H1 (cell line): ENCODE measurements around the gene ERMN. TPM values are rescaled to one million over a fixed set of nuclear protein-coding genes. Genes with fewer than 3 reads are reported as not detected.

ENCODE experiments used
- CTCF ChIA-PET: fragments of 300-600 bp; sonication (Branson Sonifier 250); formaldehyde crosslinking; loops from one replicate; lab custom pipeline; 2021; ENCODE audit not compliant: partially characterized antibody; lab: Charles Lee
- POLR2A ChIA-PET: fragments of 300-600 bp; sonication (Branson Sonifier 250); formaldehyde crosslinking; loops from one replicate; lab custom pipeline; 2021; ENCODE audit warnings: inconsistent platforms; ENCODE audit not compliant: partially characterized antibody; lab: Charles Lee
- DNase-seq, 2 experiments: peaks; one replicate each; pipeline versions ENCODE4 v3.0.0 to v3.0.0-alpha.2; 2010 to 2022; ENCODE audit warnings: low spot score in 2 of 2, low read depth in 1 of 2, mixed read lengths in 1 of 2
- FAIRE-seq: peaks from 2 replicates; lab custom pipeline; 2011; peaks lifted over from hg19 to GRCh38; lab: Jason Lieb, UNC
- H2AFZ ChIP-seq: 2 replicates; pipeline ENCODE4 v1.8.1; 2012; ENCODE audit warnings: low read length, inconsistent platforms
- H2AK5ac ChIP-seq: 2 replicates; pipeline ENCODE4 v1.6.1; 2013; ENCODE audit warnings: low read depth, low read length
- H2BK120ac ChIP-seq: replicated peaks from 2 replicates; pipeline ENCODE3; 2013; ENCODE audit warnings: low read depth, low read length, inconsistent platforms
- H2BK12ac ChIP-seq: 2 replicates; pipeline ENCODE4 v1.6.1; 2013; ENCODE audit warnings: low read depth, low read length
- H2BK15ac ChIP-seq: 2 replicates; pipeline ENCODE4 v1.6.1; 2013; ENCODE audit warnings: low read length
- H2BK20ac ChIP-seq: 2 replicates; pipeline ENCODE4 v1.6.1; 2013; ENCODE audit warnings: low read length
- H2BK5ac ChIP-seq: 2 replicates; pipeline ENCODE4 v1.6.1; 2013; ENCODE audit warnings: low read depth, low read length
- H3K14ac ChIP-seq: 2 replicates; pipeline ENCODE4 v1.6.1; 2013; ENCODE audit warnings: inconsistent platforms; ENCODE audit not compliant: insufficient read length
- H3K18ac ChIP-seq: 2 replicates; pipeline ENCODE4 v1.6.1; 2013; ENCODE audit warnings: low read length; ENCODE audit errors: extremely low read depth
- H3K23ac ChIP-seq: 2 replicates; pipeline ENCODE4 v1.6.1; 2013; ENCODE audit warnings: inconsistent platforms; ENCODE audit not compliant: insufficient read length
- H3K23me2 ChIP-seq: 2 replicates; pipeline ENCODE4 v1.6.1; 2013; ENCODE audit warnings: low read depth, low read length
- H3K27ac ChIP-seq: 2 replicates; pipeline ENCODE4 v1.6.1; 2011; ENCODE audit warnings: low read depth, low read length, inconsistent platforms
- H3K27me3 ChIP-seq, 4 experiments: replicated peaks in 1 of 4; 1 replicate in 1 of 4; 2 replicates in 3 of 4; pipeline versions ENCODE4 v1.6.1 to v1.8.1; 2011 to 2013; ENCODE audit warnings: low read length in 3 of 4, mild to moderate bottlenecking in 3 of 4, inconsistent platforms in 2 of 4, mixed read lengths in 2 of 4, moderate library complexity in 1 of 4; ENCODE audit not compliant: control insufficient read depth in 3 of 4, insufficient read depth in 3 of 4; ENCODE audit errors: extremely low read depth in 1 of 4
- H3K36me3 ChIP-seq, 4 experiments: 2 replicates each; pipeline versions ENCODE4 v1.6.1 to v1.8.1; 2011 to 2013; ENCODE audit warnings: mild to moderate bottlenecking in 4 of 4, low read length in 3 of 4, moderate library complexity in 2 of 4, control low read depth in 1 of 4, inconsistent platforms in 1 of 4; ENCODE audit not compliant: insufficient read depth in 4 of 4, control insufficient read depth in 2 of 4
- H3K4ac ChIP-seq: replicated peaks from 2 replicates; pipeline ENCODE3; 2013; ENCODE audit warnings: low read length, low read depth, mixed read lengths, inconsistent platforms; ENCODE audit not compliant: insufficient read length
- H3K4me1 ChIP-seq, 4 experiments: replicated peaks in 1 of 4; 1 replicate in 1 of 4; 2 replicates in 3 of 4; pipeline versions ENCODE4 v1.6.1 to v1.8.1; 2011 to 2013; ENCODE audit warnings: low read length in 3 of 4, inconsistent platforms in 2 of 4, mixed read lengths in 1 of 4; ENCODE audit not compliant: insufficient read depth in 4 of 4, control insufficient read depth in 3 of 4
- H3K4me2 ChIP-seq, 2 experiments: 2 replicates each; pipeline versions ENCODE4 v1.6.1 to v1.8.1; 2011 to 2013; ENCODE audit warnings: low read depth in 2 of 2, low read length in 2 of 2, control low read depth in 1 of 2, inconsistent platforms in 1 of 2, mild to moderate bottlenecking in 1 of 2; ENCODE audit not compliant: insufficient read depth in 1 of 2
- H3K4me3 ChIP-seq, 4 experiments: fragments of 200-600, 300-600 bp in 1 of 4; sonication (generic), shearing (Covaris generic), sonication (Bioruptor Twin) in 1 of 4; 2 replicates each; pipeline versions ENCODE4 v1.5.1 to v1.8.1; 2011 to 2016; ENCODE audit warnings: low read length in 4 of 4, low read depth in 3 of 4, control low read depth in 2 of 4, inconsistent platforms in 2 of 4, mild to moderate bottlenecking in 2 of 4, mixed read lengths in 1 of 4, moderate library complexity in 1 of 4; ENCODE audit not compliant: insufficient read depth in 2 of 4; ENCODE audit errors: extremely low read depth in 1 of 4
- H3K56ac ChIP-seq: replicated peaks from 2 replicates; pipeline ENCODE3; 2013; ENCODE audit warnings: low read depth, mild to moderate bottlenecking, mixed read lengths, low read length, inconsistent platforms; ENCODE audit not compliant: insufficient read length
- H3K79me1 ChIP-seq: 2 replicates; pipeline ENCODE4 v1.6.1; 2013; ENCODE audit warnings: low read depth, low read length, control low read depth
- H3K79me2 ChIP-seq, 2 experiments: 2 replicates each; pipeline versions ENCODE4 v1.6.1 to v1.8.1; 2012 to 2013; ENCODE audit warnings: low read length in 2 of 2, mild to moderate bottlenecking in 2 of 2, inconsistent platforms in 1 of 2; ENCODE audit not compliant: insufficient read depth in 2 of 2, control insufficient read depth in 1 of 2
- H3K9ac ChIP-seq, 4 experiments: replicated peaks in 1 of 4; 1 replicate in 1 of 4; 2 replicates in 3 of 4; pipeline versions ENCODE4 v1.6.1 to v1.8.1; 2011 to 2013; ENCODE audit warnings: low read depth in 3 of 4, low read length in 3 of 4, control low read depth in 2 of 4, mild to moderate bottlenecking in 2 of 4, moderate library complexity in 2 of 4, inconsistent platforms in 1 of 4; ENCODE audit errors: extremely low read depth in 1 of 4
- H3K9me3 ChIP-seq, 2 experiments: 2 replicates each; pipeline versions ENCODE4 v1.6.1 to v1.8.1; 2012 to 2013; ENCODE audit warnings: mild to moderate bottlenecking in 2 of 2, moderate library complexity in 2 of 2, control low read depth in 1 of 2, inconsistent platforms in 1 of 2, low read depth in 1 of 2, low read length in 1 of 2, mixed read lengths in 1 of 2; ENCODE audit not compliant: insufficient read depth in 2 of 2
- H4K20me1 ChIP-seq, 2 experiments: replicated peaks in 1 of 2; 2 replicates each; pipeline versions ENCODE3 to v1.8.1; 2011 to 2013; ENCODE audit warnings: inconsistent platforms in 2 of 2, low read length in 2 of 2, mild to moderate bottlenecking in 1 of 2; ENCODE audit not compliant: insufficient read depth in 2 of 2, control insufficient read depth in 1 of 2
- H4K5ac ChIP-seq: 2 replicates; pipeline ENCODE4 v1.6.1; 2013; ENCODE audit warnings: low read length, low read depth, mixed read lengths, inconsistent platforms; ENCODE audit not compliant: insufficient read length
- H4K8ac ChIP-seq: 2 replicates; pipeline ENCODE4 v1.8.0; 2013; ENCODE audit warnings: mild to moderate bottlenecking, moderate library complexity, low read length, inconsistent platforms; ENCODE audit not compliant: insufficient read depth; ENCODE audit errors: extremely low read depth
- H4K91ac ChIP-seq: replicated peaks from 2 replicates; pipeline ENCODE3; 2013; ENCODE audit warnings: low read length, mixed read lengths, inconsistent platforms; ENCODE audit not compliant: insufficient read length
- CHD1 ChIP-seq: IDR thresholded peaks from 2 replicates; pipeline ENCODE4 v1.6.1; 2012; ENCODE audit warnings: low read depth, low read length, improper control_type of control experiment
- HDAC2 ChIP-seq, 2 experiments: fragments of 300-600 bp in 1 of 2; sonication (generic) in 1 of 2; IDR thresholded peaks; 2 replicates each; pipeline ENCODE4 v1.6.1; 2011 to 2012; ENCODE audit warnings: low read depth in 2 of 2, low read length in 2 of 2, mild to moderate bottlenecking in 2 of 2, moderate library complexity in 2 of 2, borderline replicate concordance in 1 of 2, inconsistent platforms in 1 of 2
- PHF8 ChIP-seq: fragments of 200-600 bp; sonication (generic); conservative IDR thresholded peaks from 2 replicates; pipeline ENCODE4 v1.7.1; 2012; ENCODE audit warnings: low read depth, mild to moderate bottlenecking, inconsistent platforms, low read length, moderate library complexity
- RFX5 ChIP-seq: IDR thresholded peaks from 2 replicates; pipeline ENCODE4 v1.6.1; 2011; ENCODE audit warnings: low read depth, low read length, improper control_type of control experiment, borderline replicate concordance
- RNF2 ChIP-seq: fragments of 200-900, 300-1000 bp; sonication (generic); IDR thresholded peaks from 2 replicates; pipeline ENCODE4 v1.7.1; 2016; ENCODE audit warnings: borderline replicate concordance, low read depth, mild to moderate bottlenecking, antibody characterized with exemption, low read length; ENCODE audit not compliant: poor library complexity, severe bottlenecking; ENCODE audit errors: missing control alignments
- RXRA ChIP-seq: IDR thresholded peaks from 2 replicates; pipeline ENCODE4 v1.6.1; 2011; ENCODE audit warnings: low read depth, mild to moderate bottlenecking, low read length, moderate library complexity; ENCODE audit not compliant: insufficient read depth
- SAP30 ChIP-seq: fragments of 300-600 bp; sonication (generic); IDR thresholded peaks from 2 replicates; pipeline ENCODE4 v1.7.1; 2012; ENCODE audit warnings: low read length, moderate library complexity, mild to moderate bottlenecking, inconsistent platforms; ENCODE audit not compliant: insufficient read depth, insufficient replicate concordance
- SIN3A ChIP-seq, 2 experiments: IDR thresholded peaks in 1 of 2; conservative IDR thresholded peaks in 1 of 2; 2 replicates each; pipeline ENCODE4 v1.6.1; 2011 to 2012; ENCODE audit warnings: low read length in 2 of 2, improper control_type of control experiment in 1 of 2, low read depth in 1 of 2, mild to moderate bottlenecking in 1 of 2
- SIRT6 ChIP-seq: IDR thresholded peaks from one replicate; pipeline ENCODE4 v1.7.1; 2012; ENCODE audit warnings: low read length, inconsistent platforms
- SP1 ChIP-seq: IDR thresholded peaks from 2 replicates; pipeline ENCODE4 v1.6.1; 2011; ENCODE audit warnings: low read depth, low read length
- ZNF274 ChIP-seq: IDR thresholded peaks from 2 replicates; pipeline ENCODE4 v1.7.0; 2012; ENCODE audit warnings: low read length, borderline replicate concordance; ENCODE audit errors: extremely low read depth
- WGBS, 2 experiments: shearing (Covaris generic) in 1 of 2; methylation state at CpG; one replicate each; pipeline versions ENCODE4 v1.1.6 to v1.1.7; 2013 to 2015; ENCODE audit warnings: low lambda C conversion rate in 2 of 2, mixed read lengths in 2 of 2, inconsistent platforms in 1 of 2, low coverage in 1 of 2, missing lambda C conversion rate in 1 of 2; ENCODE audit not compliant: insufficient replicate concordance in 2 of 2, insufficient coverage in 1 of 2, insufficient read length in 1 of 2; ENCODE audit errors: extremely low coverage in 1 of 2, missing lambda C conversion rate in 1 of 2; 5-methylcytosine and 5-hydroxymethylcytosine counted together
- polyA plus RNA-seq, 7 experiments: library from polyadenylated mRNA; depleted of rRNA in 3 of 7; stranded (reverse) in 5 of 7; unstranded in 2 of 7; fragments of >200 nt in 5 of 7; fragments of 200-250 nt in 2 of 7; gene quantifications; 1 replicate in 5 of 7; 2 replicates in 1 of 7; 4 replicates in 1 of 7; pipeline versions ENCODE4 v1.2.1 to v1.2.3, GENCODE V29; 2011 to 2013; ENCODE audit warnings: missing spikeins in 2 of 7, mixed read lengths in 2 of 7
- total RNA-seq: library from RNA; stranded (reverse); fragmentation: NEBNext Ultra II Directional; extraction: Animal tissue kit (Norgen Biotek cat#: 25700); gene quantifications from 2 replicates; pipeline ENCODE4 v1.2.1, GENCODE V29; 2021
- TF ChIP-seq, protein P1 (sequence below): IDR thresholded peaks from 2 replicates; pipeline ENCODE4 v1.6.1; 2011; ENCODE audit warnings: low read length, improper control_type of control experiment

Gene ERMN
- total and polyA plus RNA-seq, 2 of the 8 experiments (the other 6 are each of a cell fraction or from before 2014, with no cell fraction given): 0.11 TPM; not detected in 1

GRCh38 chr2:157319795-157320194, 5.8 kb downstream of the ERMN start:
- Histone ChIP-seq H3K9me3 (no peaks in the 10 kb centered on the region), H3K4me2 (no peak overlapping the region), H3K79me1 (no peaks in the 10 kb centered on the region), H2BK20ac (no peak overlapping the region), H3K23ac (no peak overlapping the region), H3K27ac (no peak overlapping the region), H3K4me1 (peaks cover 0 to 3% (median 1%) of the 10 kb centered on the region in 4 experiments; a peak in 3 of 7 replicates), H4K20me1 (no peaks in the 10 kb centered on the region), H3K4ac (no peak overlapping the region), H4K5ac (no peak overlapping the region), H3K56ac (no peak overlapping the region), H3K18ac (no peak overlapping the region), H2BK12ac (no peak overlapping the region), H2AK5ac (no peak overlapping the region), H2BK5ac (no peak overlapping the region), H3K36me3 (no peaks in the 10 kb centered on the region), H4K8ac (no peak overlapping the region), H2BK15ac (no peak overlapping the region), H3K9ac (no peak overlapping the region), H3K27me3 (no peaks in the 10 kb centered on the region), H4K91ac (no peak overlapping the region), H3K14ac (no peak overlapping the region), H3K4me3 (no peak overlapping the region), H2AFZ (no peak overlapping the region), H3K23me2 (no peaks in the 10 kb centered on the region), H3K79me2 (no peaks in the 10 kb centered on the region), H2BK120ac (no peak overlapping the region)
- FAIRE-seq: no peak
- no peak for DNase-seq
- WGBS, 2 experiments: 91% methylated on average over 2 of the region's 2 CpGs; no CpG with 5 or more reads in 1 of the 2 experiments
- POLR2A ChIA-PET: no interaction called here
- CTCF ChIA-PET: interaction anchor here (1.2 to 4.5 kb wide), 6 partner anchors 8 to 20 kb away, joined by 6 to 24 read pairs (median 12); no protein-coding TSS in a partner anchor
- TF ChIP-seq HDAC2 (IDR thresholded peaks at IDR 0.05; ENCODE audit: borderline replicate concordance in 1 of 2, low read depth in 2 of 2, low read length in 2 of 2) (no peak), SAP30 (no peak), CHD1 (no peak), ZNF274 (no peak), SP1 (no peak), SIN3A (conservative IDR thresholded peaks at IDR 0.05 in 1 of 2, IDR thresholded peaks at IDR 0.05 in 1 of 2; ENCODE audit: low read depth in 1 of 2, low read length in 2 of 2) (no peak), RXRA (no peak), SIRT6 (no peak), RNF2 (no peak), RFX5 (no peak), PHF8 (no peak)
- TF ChIP-seq, protein P1, sequence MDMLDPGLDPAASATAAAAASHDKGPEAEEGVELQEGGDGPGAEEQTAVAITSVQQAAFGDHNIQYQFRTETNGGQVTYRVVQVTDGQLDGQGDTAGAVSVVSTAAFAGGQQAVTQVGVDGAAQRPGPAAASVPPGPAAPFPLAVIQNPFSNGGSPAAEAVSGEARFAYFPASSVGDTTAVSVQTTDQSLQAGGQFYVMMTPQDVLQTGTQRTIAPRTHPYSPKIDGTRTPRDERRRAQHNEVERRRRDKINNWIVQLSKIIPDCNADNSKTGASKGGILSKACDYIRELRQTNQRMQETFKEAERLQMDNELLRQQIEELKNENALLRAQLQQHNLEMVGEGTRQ: no peak
